Lower leg skin (tissue), 4 donors: Measurements from ENCODE around the gene GID4. TPM values are rescaled to one million over a fixed set of nuclear protein-coding genes. Genes with fewer than 3 reads are reported as not detected.

Experiments used
- DNase-seq, 2 donors: peaks; one replicate each; pipeline ENCODE4 v3.0.0-alpha.2; 2019; ENCODE audit warnings: low spot score in 2 of 2
- H3K4me3 ChIP-seq: fragments of 200-600 bp; sonication (generic); 2 replicates; pipeline ENCODE4 v1.5.1; 2017; ENCODE audit warnings: mild to moderate bottlenecking, low read depth; ENCODE audit not compliant: poor library complexity, severe bottlenecking
- POLR2A ChIP-seq, 2 donors: fragments of 450-650 bp; IDR thresholded peaks; one replicate each; pipeline ENCODE4 v1.6.1; 2016 to 2017; ENCODE audit warnings: antibody characterized with exemption in 2 of 2, mild to moderate bottlenecking in 1 of 2, moderate library complexity in 1 of 2
- WGBS, 2 donors: methylation state at CpG; one replicate each; pipeline ENCODE4 v1.1.5; 2018; 5-methylcytosine and 5-hydroxymethylcytosine counted together
- intact Hi-C: fragments of 100-400 bp; cut with DNase I; formaldehyde crosslinking; loops from one replicate; pipeline ENCODE4 v1.15.0; 2023; ENCODE audit warnings: low total_unique reads
- total RNA-seq, 4 donors: library from RNA; depleted of rRNA; stranded (reverse); fragments of >200 nt; gene quantifications; one replicate each; pipeline ENCODE4 v1.1.0, GENCODE V29; 2016
- TF ChIP-seq, protein P1 (sequence below), 3 donors: fragments of 450-650 bp; IDR thresholded peaks; one replicate each; pipeline ENCODE4 v1.5.1; 2016; ENCODE audit warnings: antibody characterized with exemption in 3 of 3, mild to moderate bottlenecking in 3 of 3, moderate library complexity in 2 of 3

Gene GID4
- total RNA-seq, 4 donors from 2014 or later: 23.0 to 30.1 (median 24.1) TPM

DNA sequence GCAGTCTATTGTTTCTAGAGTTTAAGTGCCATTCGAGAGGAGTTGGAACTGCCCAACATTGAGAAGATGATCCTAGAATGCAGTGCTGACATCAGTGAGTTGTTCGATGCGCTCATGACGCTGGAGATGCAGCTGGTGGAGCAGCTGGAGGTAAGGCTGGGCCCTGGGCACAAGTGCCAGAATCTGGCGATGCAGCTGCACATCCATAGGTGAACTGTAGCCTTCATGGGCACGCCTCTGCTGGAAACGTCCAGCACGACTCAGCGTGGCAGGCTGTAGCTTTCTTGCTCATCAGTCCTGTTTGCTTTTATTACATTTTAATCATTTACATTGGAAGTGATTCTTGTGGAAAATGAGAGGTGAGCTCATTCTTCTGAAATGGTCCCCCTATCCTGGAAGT, 34.9 kb upstream of the GID4 start:
- no peak overlapping the region for H3K4me3 ChIP-seq
- DNase-seq: no peak
- WGBS, 2 donors: 65 to 77% methylated on average over 9 of the region's 9 CpGs
- TF ChIP-seq, protein P1, sequence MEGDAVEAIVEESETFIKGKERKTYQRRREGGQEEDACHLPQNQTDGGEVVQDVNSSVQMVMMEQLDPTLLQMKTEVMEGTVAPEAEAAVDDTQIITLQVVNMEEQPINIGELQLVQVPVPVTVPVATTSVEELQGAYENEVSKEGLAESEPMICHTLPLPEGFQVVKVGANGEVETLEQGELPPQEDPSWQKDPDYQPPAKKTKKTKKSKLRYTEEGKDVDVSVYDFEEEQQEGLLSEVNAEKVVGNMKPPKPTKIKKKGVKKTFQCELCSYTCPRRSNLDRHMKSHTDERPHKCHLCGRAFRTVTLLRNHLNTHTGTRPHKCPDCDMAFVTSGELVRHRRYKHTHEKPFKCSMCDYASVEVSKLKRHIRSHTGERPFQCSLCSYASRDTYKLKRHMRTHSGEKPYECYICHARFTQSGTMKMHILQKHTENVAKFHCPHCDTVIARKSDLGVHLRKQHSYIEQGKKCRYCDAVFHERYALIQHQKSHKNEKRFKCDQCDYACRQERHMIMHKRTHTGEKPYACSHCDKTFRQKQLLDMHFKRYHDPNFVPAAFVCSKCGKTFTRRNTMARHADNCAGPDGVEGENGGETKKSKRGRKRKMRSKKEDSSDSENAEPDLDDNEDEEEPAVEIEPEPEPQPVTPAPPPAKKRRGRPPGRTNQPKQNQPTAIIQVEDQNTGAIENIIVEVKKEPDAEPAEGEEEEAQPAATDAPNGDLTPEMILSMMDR (IDR thresholded peaks at IDR 0.05): no peak
- TF ChIP-seq POLR2A (IDR thresholded peaks at IDR 0.05): no peak
- intact Hi-C loops: no loop called here

GRCh38 chr17:18004884-18005305, 34.3 kb upstream of the GID4 start:
- intact Hi-C loops: no loop called here
- no peak overlapping the region for H3K4me3 ChIP-seq
- TF ChIP-seq POLR2A (IDR thresholded peaks at IDR 0.05): no peak
- TF ChIP-seq, protein P1 (IDR thresholded peaks at IDR 0.05): no peak
- 77 to 90% methylated on average over 9 of the region's 9 CpGs for WGBS, 2 donors
- DNase-seq: no peak

- H3K4me3 ChIP-seq: no peak overlapping the region
- TF ChIP-seq, protein P1 (IDR thresholded peaks at IDR 0.05): no peak
- TF ChIP-seq POLR2A (IDR thresholded peaks at IDR 0.05): no peak
- DNase-seq: no peak
- WGBS, 2 donors: 66 to 69% methylated on average over 3 of the region's 3 CpGs
- intact Hi-C loops: no loop called here
Measured at GRCh38 chr17:18005496-18005895, 33.7 kb upstream of the GID4 start.

DNA sequence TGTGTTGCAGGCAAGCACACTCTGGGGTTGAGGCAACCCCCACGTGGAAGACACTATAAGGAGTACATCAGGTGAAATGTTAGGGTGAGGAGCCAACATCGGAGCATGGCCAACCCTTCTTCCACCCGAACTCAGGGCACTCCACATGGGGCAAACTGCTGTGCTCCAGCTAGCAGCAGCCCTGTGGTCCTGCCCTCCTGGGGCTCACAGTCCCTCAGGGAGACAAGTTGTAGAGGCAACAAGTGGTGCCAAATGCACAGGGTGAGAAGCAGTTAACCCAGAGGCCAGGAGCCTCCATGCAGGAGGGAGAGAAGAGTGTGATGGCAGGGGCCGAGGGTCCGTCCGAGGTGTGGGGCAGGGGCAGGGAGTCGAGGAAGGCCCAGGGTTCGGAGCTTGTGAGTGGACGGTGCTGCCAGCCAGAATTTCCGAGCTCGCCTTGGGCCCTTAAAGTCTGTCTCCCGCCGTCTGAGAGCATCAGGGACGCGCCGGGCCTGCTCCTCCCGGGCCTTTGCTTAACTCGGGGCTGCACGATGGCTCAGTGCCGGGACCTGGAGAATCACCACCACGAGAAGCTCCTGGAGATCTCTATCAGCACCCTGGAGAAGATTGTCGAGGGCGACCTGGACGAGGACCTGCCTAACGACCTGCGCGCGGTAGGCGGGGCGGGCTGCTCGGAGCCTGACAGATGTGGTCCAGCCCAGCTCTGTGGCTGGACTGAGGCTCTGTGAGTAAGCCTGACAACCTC, 32.5 kb upstream of the GID4 start:
- no peak overlapping the region for H3K4me3 ChIP-seq
- intact Hi-C loops: no loop called here
- 58 to 61% methylated on average over 29 to 31 of the region's 31 CpGs for WGBS, 2 donors
- no peak for DNase-seq
- TF ChIP-seq, protein P1 (IDR thresholded peaks at IDR 0.05): no peak
- no peak for TF ChIP-seq POLR2A (IDR thresholded peaks at IDR 0.05)

DNA sequence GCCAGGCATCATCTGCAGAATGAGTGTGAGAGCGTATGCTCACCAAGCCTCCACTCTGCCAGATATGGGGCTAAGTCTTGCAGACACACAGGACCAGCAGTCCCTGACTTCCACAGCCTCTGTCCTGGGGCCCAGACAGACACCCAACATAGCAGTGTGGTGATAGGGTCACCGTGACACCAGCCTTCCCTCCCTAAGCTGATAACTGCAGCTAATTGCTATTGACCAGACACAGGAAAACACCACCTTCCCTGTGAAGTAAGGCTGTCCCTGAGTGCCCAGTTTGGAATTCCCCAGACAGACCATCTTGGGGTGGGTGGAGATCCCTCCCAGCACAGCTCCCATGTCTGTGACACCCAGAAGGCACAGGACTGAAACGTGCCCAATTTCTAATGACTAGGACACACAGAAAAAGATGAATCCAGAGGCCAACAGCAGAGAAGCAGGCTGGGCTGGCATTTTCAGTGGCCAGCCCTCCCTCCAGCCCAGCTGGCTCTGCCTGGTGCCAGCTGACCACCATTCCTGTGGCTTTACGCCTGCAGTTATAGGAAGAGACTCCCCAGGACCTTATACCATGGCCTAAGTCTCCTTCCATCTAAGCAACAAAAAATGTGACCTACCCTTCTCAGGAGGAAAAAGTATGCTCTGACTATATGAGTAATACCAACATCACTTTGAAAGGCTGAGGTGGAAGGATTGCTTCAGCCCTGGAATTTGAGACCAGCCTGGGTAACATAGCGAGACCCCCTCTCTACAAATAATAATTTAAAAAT, 30.5 kb upstream of the GID4 start:
- no peak for DNase-seq

More for the DNA sequence above, 30.5 kb upstream of the GID4 start:
- TF ChIP-seq POLR2A (IDR thresholded peaks at IDR 0.05): no peak
- TF ChIP-seq, protein P1 (IDR thresholded peaks at IDR 0.05): no peak
- no peak overlapping the region for H3K4me3 ChIP-seq
- intact Hi-C loops: no loop called here
- 73 to 91% methylated on average over 5 of the region's 5 CpGs for WGBS, 2 donors
